HG02678 (cell line): Measurements from ENCODE around the gene DHX36.

Experiments used
- ATAC-seq: cut with Tn5 transposase; IDR thresholded peaks from one replicate; pipeline ENCODE4 v1.9.1; 2021; ENCODE audit warnings: mild to moderate bottlenecking, moderate library complexity; ENCODE audit not compliant: unreplicated experiment

DHX36 gene

GRCh38 chr3:154224866-154225265 lies 99.4 kb downstream of the DHX36 start:
- no peak for ATAC-seq

GRCh38 chr3:154224366-154224765 lies 99.9 kb downstream of the DHX36 start:
- no peak for ATAC-seq

GRCh38 chr3:154223519-154223918 lies 100.8 kb downstream of the DHX36 start:
- ATAC-seq = no peak
